Measurements from ENCODE around the gene NDUFA8. TPM values are rescaled to one million over a fixed set of nuclear protein-coding genes. Genes with fewer than 3 reads are reported as not detected.

Gene NDUFA8
- total RNA-seq, 2 experiments from 2014 or later: 40.5 to 42.2 TPM

DNA sequence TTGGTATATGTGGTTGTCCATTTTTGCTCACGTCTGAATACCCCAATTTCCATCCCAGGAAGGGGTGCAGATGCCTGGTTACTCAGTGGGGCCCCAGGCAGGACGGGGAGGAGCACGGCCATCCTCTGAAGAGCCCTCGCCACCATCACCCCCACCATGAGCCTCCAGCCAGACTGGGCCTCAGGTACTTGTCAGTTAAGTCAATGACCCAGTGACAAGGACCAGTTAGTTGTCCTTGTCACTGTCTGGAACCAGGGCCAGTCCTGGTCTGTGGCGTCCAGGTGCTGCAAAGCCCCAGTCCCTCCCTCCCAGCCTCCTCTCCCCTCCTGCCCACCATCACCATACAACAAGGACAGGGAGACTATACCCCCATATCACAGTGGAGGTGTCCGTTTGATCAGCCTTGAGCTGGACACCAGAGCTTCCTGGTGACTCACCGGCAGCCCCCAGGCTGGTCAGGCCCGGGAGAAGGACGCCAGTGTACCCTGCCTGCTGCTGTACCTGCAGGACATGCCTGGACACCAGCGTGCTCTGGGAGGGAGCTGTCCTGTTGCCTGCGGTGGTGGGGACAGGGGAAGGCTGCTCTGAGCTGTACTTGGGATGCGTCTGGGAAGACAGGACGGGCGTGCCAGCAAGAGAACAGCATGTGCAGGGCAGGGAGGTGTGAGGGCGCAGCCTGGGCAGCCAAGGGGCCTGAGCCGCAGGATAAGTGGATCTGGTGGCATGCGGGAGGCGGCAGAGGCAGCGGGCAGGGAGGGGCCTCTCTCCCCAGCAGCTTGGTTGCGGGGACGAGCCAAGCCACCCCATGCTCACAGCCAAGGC lies 33.9 kb downstream of the NDUFA8 start:
- H3K36me3 Mint-ChIP-seq (ENCODE audit: low read depth): no peaks in the 10 kb centered on the region
- peaks cover 30% of the 10 kb centered on the region for H3K27me3 Mint-ChIP-seq (ENCODE audit: low read depth)
- CTCF ChIA-PET: interaction anchor here (0.6 to 11.2 kb wide), 27 partner anchors 9 to 706 kb away, joined by 3 to 254 read pairs (median 5); partner anchors contain the start of genes MORN5 and NDUFA8
- H3K4me1 Mint-ChIP-seq (ENCODE audit: low read depth): peaks cover 22% of the 10 kb centered on the region
- POLR2A ChIA-PET: interaction anchor here (0.6 to 0.9 kb wide), 2 partner anchors 139 to 587 kb away, joined by 3 read pairs; partner anchors contain the start of genes MRRF and RBM18
- no peak for ATAC-seq
- no peak overlapping the region for H3K27ac Mint-ChIP-seq
- H3K4me3 Mint-ChIP-seq: no peak overlapping the region
- H3K9me3 Mint-ChIP-seq (ENCODE audit: insufficient read depth): no peaks in the 10 kb centered on the region
- no peak for DNase-seq

DNA sequence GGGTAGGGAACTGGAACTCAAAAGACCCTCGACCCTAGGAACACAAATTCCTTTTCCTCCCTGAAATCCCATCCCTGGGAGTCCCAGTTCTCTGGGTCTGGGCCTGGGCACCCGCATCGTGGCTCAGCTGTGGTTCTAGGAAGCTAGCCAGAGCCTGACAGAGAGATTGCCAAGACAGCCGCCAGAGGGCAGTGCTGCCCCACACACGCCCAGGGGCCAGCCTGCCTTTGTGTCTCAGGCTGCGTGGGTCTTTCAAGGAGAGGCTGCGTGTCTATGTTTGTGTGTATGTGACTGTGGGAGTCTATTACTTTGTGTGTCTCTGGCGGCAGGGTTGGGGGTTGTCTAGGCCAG lies 34.4 kb downstream of the NDUFA8 start:
- ChIA-PET POLR2A (no interaction called here), CTCF (interaction anchor here (0.6 to 11.2 kb wide), 44 partner anchors 9 to 690 kb away, joined by 3 to 254 read pairs (median 4); partner anchors contain the start of genes MRRF, NDUFA8 and RBM18)
- no peaks in the 10 kb centered on the region for H3K36me3 Mint-ChIP-seq (ENCODE audit: low read depth)
- ATAC-seq: peak; percentile 87
- H3K9me3 Mint-ChIP-seq (ENCODE audit: insufficient read depth): no peaks in the 10 kb centered on the region
- DNase-seq: peak; percentile 82
- H3K27me3 Mint-ChIP-seq (ENCODE audit: low read depth): peaks cover 30% of the 10 kb centered on the region
- peaks cover 22% of the 10 kb centered on the region for H3K4me1 Mint-ChIP-seq (ENCODE audit: low read depth)
- no peak overlapping the region for H3K27ac Mint-ChIP-seq
- no peak overlapping the region for H3K4me3 Mint-ChIP-seq

DNA sequence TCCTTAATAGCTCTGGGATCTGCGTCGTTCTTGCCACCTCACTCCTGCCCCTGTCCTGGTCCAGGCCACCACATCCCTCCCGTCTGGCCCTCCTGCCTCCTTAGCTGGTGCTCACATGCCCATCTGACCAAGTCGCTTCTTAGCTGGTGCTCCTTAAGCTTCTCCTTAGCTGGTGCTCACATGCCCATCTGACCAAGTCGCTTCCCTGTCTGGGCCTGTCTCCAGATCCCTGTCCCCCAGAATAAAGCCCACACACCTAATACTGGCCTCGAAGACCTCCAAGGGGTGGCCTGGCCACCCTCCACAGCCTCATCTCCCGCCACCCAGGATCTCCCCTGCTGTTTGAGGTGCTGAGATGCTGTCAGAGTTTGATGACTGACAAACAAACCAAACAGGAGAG lies 35.1 kb downstream of the NDUFA8 start:
- DNase-seq (no peak), ATAC-seq (no peak)
- Mint-ChIP-seq H3K4me3 (no peak overlapping the region), H3K4me1 (ENCODE audit: low read depth) (peaks cover 22% of the 10 kb centered on the region), H3K27ac (no peak overlapping the region), H3K36me3 (ENCODE audit: low read depth) (no peaks in the 10 kb centered on the region), H3K9me3 (ENCODE audit: insufficient read depth) (no peaks in the 10 kb centered on the region), H3K27me3 (ENCODE audit: low read depth) (peaks cover 30% of the 10 kb centered on the region)
- CTCF ChIA-PET: interaction anchor here (0.6 to 11.2 kb wide), 43 partner anchors 8 to 691 kb away, joined by 3 to 254 read pairs (median 5); partner anchors contain the start of genes MRRF, NDUFA8 and RBM18
- POLR2A ChIA-PET: no interaction called here

DNA sequence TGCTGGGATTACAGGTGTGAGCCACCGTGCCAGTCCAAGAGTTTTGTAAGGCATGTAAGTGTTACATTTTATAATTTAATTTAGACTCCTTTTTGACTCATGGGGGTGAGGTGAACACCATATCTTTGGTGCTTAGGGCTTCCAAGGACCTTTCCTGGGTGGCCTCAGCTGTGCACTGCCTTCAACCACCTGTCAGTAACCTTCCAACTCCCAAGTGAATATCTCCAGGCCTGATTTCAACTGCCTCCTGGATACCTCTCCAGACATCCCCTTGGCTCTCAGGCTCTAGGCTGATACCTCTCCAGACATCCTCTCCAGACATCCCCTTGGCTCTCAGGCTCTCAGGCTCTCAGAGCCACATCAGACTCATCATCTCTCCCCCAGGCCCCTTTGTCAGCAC lies 35.5 kb downstream of the NDUFA8 start:
- H3K27ac Mint-ChIP-seq: no peak overlapping the region
- ATAC-seq (no peak), DNase-seq (no peak)
- no peaks in the 10 kb centered on the region for H3K9me3 Mint-ChIP-seq (ENCODE audit: insufficient read depth)
- CTCF ChIA-PET: interaction anchor here (0.7 to 11.2 kb wide), 24 partner anchors 10 to 685 kb away, joined by 3 to 254 read pairs (median 6); partner anchors contain the start of genes MORN5, MRRF, NDUFA8 and RBM18
- no peak overlapping the region for H3K4me3 Mint-ChIP-seq
- no peaks in the 10 kb centered on the region for H3K36me3 Mint-ChIP-seq (ENCODE audit: low read depth)
- POLR2A ChIA-PET: no interaction called here
- peaks cover 22% of the 10 kb centered on the region for H3K4me1 Mint-ChIP-seq (ENCODE audit: low read depth)
- H3K27me3 Mint-ChIP-seq (ENCODE audit: low read depth): peaks cover 30% of the 10 kb centered on the region

DNA sequence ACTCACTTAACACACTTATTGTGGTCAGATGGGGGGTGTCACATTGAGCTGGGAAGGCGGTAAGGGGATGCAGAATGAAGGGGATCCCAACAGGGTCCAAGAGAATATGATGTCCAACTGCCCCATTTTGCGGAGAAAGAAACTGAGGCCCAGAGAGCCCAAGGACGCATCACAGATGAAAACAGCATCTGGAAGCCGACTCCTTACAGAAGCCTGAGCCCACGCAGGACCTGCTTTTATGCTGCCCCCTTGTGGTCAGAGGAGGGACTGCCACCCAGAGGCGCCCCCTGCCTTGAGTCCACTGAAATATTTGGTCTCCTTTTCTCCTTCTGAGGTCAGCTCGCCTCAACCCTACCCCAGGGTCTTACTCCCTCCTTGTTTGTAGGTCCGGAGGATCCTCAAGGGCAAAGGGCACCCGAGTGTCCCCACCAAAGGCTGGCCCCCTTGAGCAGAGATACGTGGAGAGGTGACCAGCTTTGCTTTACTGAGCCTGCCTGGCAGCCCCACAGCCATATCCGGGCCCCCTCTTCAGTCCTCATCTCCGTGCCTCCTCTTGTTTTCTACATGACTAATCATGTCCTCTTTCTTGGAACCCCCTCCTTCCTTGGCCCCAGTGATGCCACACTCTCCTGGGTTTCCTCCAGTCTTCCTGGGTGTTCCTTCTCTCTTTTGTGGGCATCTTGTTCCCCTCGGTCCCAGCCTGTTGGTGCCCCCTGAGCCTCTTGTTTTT lies 36.5 kb downstream of the NDUFA8 start:
- peak; percentile 81 for DNase-seq
- POLR2A ChIA-PET: no interaction called here
- no peaks in the 10 kb centered on the region for H3K9me3 Mint-ChIP-seq (ENCODE audit: insufficient read depth)

DNA sequence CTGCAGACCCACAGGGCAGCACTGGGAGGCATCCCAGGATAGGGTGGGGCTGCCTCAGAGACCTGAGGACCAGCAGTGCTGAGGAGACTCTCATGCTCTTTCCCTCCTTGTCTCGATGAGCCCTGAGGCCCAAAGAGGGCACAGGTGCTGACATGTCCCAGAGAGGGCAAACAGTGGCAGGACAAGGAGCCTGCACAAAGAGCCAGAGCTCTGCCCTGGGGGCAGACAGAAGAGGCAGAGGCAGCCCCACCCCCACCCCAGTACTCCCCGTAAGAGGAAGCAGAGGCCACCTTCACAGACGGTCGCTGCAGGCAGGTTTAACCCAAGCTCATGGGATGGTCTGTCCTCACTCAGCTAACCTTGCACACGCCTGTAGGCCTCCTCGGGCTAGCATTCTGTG lies 37.1 kb downstream of the NDUFA8 start:
- peaks cover 28% of the 10 kb centered on the region for H3K27me3 Mint-ChIP-seq (ENCODE audit: low read depth)
- no peak for DNase-seq
- CTCF ChIA-PET: interaction anchor here (0.8 to 11.2 kb wide), 12 partner anchors 12 to 232 kb away, joined by 3 to 254 read pairs (median 8); partner anchors contain the start of genes MORN5, MRRF, NDUFA8 and RBM18
- POLR2A ChIA-PET: no interaction called here
- peaks cover 20% of the 10 kb centered on the region for H3K4me1 Mint-ChIP-seq (ENCODE audit: low read depth)
- H3K9me3 Mint-ChIP-seq (ENCODE audit: insufficient read depth): no peaks in the 10 kb centered on the region
- no peak for ATAC-seq
- H3K27ac Mint-ChIP-seq: no peak overlapping the region
- no peaks in the 10 kb centered on the region for H3K36me3 Mint-ChIP-seq (ENCODE audit: low read depth)
- no peak overlapping the region for H3K4me3 Mint-ChIP-seq

More for the DNA sequence above, 36.5 kb downstream of the NDUFA8 start:
- CTCF ChIA-PET: interaction anchor here (0.6 to 11.2 kb wide), 21 partner anchors 11 to 694 kb away, joined by 3 to 254 read pairs (median 6); partner anchors contain the start of genes MORN5, MRRF, NDUFA8 and RBM18
- H3K4me1 Mint-ChIP-seq (ENCODE audit: low read depth): peaks cover 22% of the 10 kb centered on the region
- H3K27me3 Mint-ChIP-seq (ENCODE audit: low read depth): peaks cover 30% of the 10 kb centered on the region
- no peak overlapping the region for H3K4me3 Mint-ChIP-seq
- H3K27ac Mint-ChIP-seq: no peak overlapping the region
- no peaks in the 10 kb centered on the region for H3K36me3 Mint-ChIP-seq (ENCODE audit: low read depth)
- peak; percentile 63 for ATAC-seq

DNA sequence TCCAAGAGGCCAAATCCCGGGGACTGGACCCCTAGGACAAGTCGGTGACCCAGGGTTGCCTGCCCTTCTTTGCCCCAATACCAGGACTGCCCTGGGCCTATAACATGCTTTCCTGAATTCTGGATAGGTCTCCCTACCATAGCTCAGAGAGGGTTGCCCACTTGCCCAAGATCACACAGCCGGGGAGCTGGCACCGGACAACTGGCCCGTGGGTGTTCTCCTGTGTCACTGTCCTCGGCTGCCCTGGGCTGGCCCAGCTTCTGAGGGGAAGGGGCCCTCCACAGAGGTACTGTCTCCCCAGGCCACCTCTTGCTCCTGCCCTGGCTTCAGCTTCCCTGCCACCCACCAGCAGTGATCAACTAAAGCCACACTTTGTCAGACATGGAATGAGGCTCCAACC lies 37.6 kb downstream of the NDUFA8 start:
- Mint-ChIP-seq H3K4me3 (no peak overlapping the region), H3K36me3 (ENCODE audit: low read depth) (no peaks in the 10 kb centered on the region), H3K27ac (no peak overlapping the region), H3K9me3 (ENCODE audit: insufficient read depth) (no peaks in the 10 kb centered on the region), H3K4me1 (ENCODE audit: low read depth) (peaks cover 20% of the 10 kb centered on the region), H3K27me3 (ENCODE audit: low read depth) (peaks cover 24% of the 10 kb centered on the region)
- ATAC-seq: no peak
- ChIA-PET POLR2A (no interaction called here), CTCF (interaction anchor here (0.9 to 11.2 kb wide), 10 partner anchors 11 to 232 kb away, joined by 3 to 254 read pairs (median 6); partner anchors contain the start of genes MRRF and RBM18)
- no peak for DNase-seq

DNA sequence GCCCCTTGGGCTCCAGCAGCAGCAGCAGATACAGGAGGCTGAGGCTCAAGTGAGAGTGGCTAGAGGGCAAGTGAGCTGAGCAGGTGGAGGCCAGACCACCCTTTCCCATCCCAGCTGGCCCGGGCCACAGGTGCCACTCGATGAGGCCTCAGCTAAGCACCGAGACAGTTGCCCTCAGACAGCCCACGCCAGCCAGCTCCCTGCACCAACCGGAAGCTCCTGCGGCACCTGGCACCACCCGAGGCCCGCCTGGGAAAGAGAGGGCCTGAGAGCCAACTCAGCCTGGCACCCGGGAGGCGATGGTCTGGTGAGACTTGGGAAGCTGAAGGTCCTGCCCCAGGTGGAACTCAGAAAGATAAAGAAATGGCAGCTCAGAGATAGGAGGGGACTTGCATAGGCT lies 38.2 kb downstream of the NDUFA8 start:
- Mint-ChIP-seq H3K27ac (no peak overlapping the region), H3K4me1 (ENCODE audit: low read depth) (peaks cover 16% of the 10 kb centered on the region), H3K9me3 (ENCODE audit: insufficient read depth) (no peaks in the 10 kb centered on the region), H3K4me3 (no peak overlapping the region), H3K27me3 (ENCODE audit: low read depth) (peaks cover 20% of the 10 kb centered on the region), H3K36me3 (ENCODE audit: low read depth) (no peaks in the 10 kb centered on the region)
- ChIA-PET CTCF (interaction anchor here (0.9 to 11.2 kb wide), 6 partner anchors 11 to 227 kb away, joined by 4 to 254 read pairs (median 8); no protein-coding TSS in a partner anchor), POLR2A (no interaction called here)
- ATAC-seq (no peak), DNase-seq (no peak)

DNA sequence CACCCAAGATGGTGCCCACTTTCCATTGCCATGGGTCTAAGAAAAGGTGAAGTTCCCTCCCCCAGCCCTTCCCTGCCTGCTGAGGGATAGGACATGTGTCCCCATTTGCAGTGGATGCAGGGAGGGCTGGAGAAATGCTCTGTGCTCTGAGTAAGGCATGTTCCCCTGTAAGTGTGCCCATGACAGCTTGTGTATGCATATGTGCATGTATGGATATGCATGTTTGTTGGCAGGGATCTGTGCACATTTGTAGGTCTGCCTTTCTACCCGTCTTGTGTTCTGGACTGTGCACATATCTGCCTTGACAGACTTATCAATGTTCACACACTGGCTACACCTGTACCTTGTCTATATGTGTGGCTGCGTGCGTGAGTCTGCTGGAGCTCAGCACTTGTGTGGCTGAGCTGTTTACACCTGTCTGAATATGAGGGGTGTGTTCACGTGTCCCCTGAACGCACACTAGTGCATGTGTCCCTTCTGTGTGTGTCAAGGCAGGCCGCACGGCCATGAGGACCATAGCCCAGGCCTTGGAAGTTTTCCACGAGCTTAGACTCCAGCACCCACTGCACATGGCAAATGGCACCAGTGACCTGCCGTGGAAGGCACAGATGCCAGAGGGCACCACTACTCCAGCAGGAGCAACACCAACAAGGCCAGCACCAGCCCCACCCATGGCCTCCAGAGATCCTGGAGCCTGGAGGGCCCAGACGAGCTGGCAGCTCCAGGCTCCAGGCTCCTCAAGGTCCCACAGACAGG lies 39.1 kb downstream of the NDUFA8 start:
- ChIA-PET POLR2A (no interaction called here), CTCF (interaction anchor here (0.7 to 11.2 kb wide), 3 partner anchors 24 to 575 kb away, joined by 3 to 254 read pairs (median 241); no protein-coding TSS in a partner anchor)
- DNase-seq (no peak), ATAC-seq (no peak)
- Mint-ChIP-seq H3K27ac (no peak overlapping the region), H3K27me3 (ENCODE audit: low read depth) (peaks cover 14% of the 10 kb centered on the region), H3K9me3 (ENCODE audit: insufficient read depth) (no peaks in the 10 kb centered on the region), H3K4me3 (no peak overlapping the region), H3K36me3 (ENCODE audit: low read depth) (no peaks in the 10 kb centered on the region), H3K4me1 (ENCODE audit: low read depth) (peaks cover 10% of the 10 kb centered on the region)

DNA sequence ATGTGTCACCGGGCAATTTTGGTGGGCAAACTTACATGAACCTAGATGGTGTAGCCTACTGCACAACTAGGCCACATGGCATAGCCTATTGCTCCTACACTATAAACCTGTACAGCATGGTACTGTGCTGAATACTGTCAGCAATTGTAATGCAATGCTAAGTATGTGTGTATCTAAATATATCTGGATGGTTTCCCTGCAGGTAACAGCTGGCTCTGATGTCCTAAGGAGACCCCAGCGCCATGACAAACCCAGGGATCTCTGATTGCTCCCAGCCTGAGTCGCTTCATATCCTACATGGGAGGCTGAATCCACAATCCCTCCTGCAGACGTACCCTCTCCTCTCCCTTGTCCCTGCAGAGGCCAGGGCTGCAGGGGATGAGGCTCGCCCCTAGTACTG lies 39.9 kb downstream of the NDUFA8 start:
- peaks cover 11% of the 10 kb centered on the region for H3K27me3 Mint-ChIP-seq (ENCODE audit: low read depth)

DNA sequence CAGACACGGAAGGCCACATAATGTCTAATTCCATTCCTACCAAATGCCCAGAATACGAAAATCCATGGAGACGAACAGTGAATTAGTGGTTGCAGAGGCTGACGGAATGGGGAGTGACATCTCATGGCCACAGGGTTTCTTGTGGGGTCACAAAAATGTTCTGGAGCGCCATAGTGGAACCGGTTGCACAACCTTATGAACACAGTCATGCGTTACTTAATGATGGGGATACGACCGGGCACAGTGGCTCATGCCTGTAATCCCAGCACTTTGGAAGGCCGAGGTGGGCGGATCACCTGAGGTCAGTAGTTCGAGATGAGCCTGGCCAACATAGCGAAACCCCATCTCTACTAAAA lies 40.4 kb downstream of the NDUFA8 start:
- Mint-ChIP-seq H3K27ac (no peak overlapping the region), H3K4me1 (ENCODE audit: low read depth) (peaks cover 5% of the 10 kb centered on the region), H3K36me3 (ENCODE audit: low read depth) (no peaks in the 10 kb centered on the region), H3K4me3 (no peak overlapping the region), H3K27me3 (ENCODE audit: low read depth) (peaks cover 6% of the 10 kb centered on the region), H3K9me3 (ENCODE audit: insufficient read depth) (no peaks in the 10 kb centered on the region)
- ChIA-PET CTCF (interaction anchor here (1.2 to 11.2 kb wide), 3 partner anchors 22 to 231 kb away, joined by 5 to 254 read pairs (median 241); no protein-coding TSS in a partner anchor), POLR2A (no interaction called here)
- DNase-seq: no peak
- ATAC-seq: no peak

More for the DNA sequence above, 39.9 kb downstream of the NDUFA8 start:
- no peak for DNase-seq
- POLR2A ChIA-PET: no interaction called here
- no peak overlapping the region for H3K4me3 Mint-ChIP-seq
- no peak overlapping the region for H3K27ac Mint-ChIP-seq
- H3K9me3 Mint-ChIP-seq (ENCODE audit: insufficient read depth): no peaks in the 10 kb centered on the region
- no peaks in the 10 kb centered on the region for H3K36me3 Mint-ChIP-seq (ENCODE audit: low read depth)
- H3K4me1 Mint-ChIP-seq (ENCODE audit: low read depth): peaks cover 5% of the 10 kb centered on the region
- CTCF ChIA-PET: interaction anchor here (7.5 to 11.2 kb wide), 2 partner anchors 23 to 229 kb away, joined by 241 to 254 read pairs; no protein-coding TSS in a partner anchor
- ATAC-seq: no peak

All from activated CD8-positive, alpha-beta T cell treated with anti-CD3 and anti-CD28 coated beads, Interleukin-2, amount 10 ng/mL, durations not matched to agents 7 days and 5 days (primary cell).